ENCODE data around the gene PLIN4. TPM values are rescaled to one million over a fixed set of nuclear protein-coding genes. Genes with fewer than 3 reads are reported as not detected.
"Not testable (repeated sequence)": the region's sequence is repeated elsewhere in the genome, so short reads cannot be mapped to it uniquely, and the experiment has no call there.

Gene PLIN4
- total RNA-seq, 4 donors from 2014 or later, result 1.3 to 6.6 (median 3.7) TPM

DNA sequence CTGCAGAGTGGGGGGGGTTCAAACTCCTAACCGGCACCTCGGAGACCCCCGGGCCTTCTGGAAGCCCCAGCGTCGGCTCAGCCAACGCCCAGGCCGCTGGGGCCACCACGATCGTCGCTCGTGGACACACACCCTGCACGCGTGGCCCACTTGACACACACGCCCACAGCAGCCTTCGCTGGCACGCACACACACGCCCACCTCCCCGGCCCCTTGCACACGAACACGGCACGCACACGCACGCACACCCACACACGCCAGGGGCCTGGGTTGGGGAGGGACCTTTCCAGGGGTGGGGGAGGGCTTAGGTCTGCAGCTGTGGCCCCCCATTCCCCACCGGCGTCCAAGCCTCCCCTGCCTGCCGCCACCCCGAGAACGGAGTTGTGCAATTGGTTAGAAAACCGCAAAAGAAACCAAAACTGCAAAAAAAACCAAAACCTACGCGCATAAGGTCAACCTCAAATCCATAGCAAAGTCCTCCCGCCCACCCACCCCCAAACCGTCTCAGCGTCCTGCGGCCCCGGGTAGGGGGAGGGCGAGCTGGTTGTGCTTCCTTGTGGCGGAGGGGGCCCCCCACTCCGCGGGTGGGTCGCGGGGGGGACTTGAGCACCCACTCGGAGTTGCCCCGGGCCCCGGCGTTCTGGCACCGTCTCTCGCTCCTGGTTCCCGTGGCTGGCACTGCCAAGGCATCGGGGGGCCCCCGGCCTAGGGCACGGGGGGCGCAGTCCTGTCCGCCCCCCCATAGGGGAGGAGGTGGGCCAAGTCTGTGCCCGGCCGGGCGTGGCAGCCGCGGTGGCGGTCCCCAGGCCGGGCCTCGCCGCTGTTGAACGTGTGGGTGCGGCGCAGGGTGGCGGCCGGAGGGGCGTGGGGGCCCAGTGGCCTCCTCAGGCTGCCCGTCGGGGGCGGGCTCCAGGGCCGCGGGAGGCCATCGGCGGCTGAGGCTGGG, 24.9 kb upstream of the PLIN4 start:
- Histone ChIP-seq H3K4me3 (replicated peaks in 1 of 3) (no peak overlapping the region), H3K9me3 (no peaks in the 10 kb centered on the region), H3K36me3 (no peaks in the 10 kb centered on the region), H3K4me1 (no peaks in the 10 kb centered on the region), H3K27me3 (no peaks in the 10 kb centered on the region), H3K27ac (no peak overlapping the region)
- TF ChIP-seq, protein P1, sequence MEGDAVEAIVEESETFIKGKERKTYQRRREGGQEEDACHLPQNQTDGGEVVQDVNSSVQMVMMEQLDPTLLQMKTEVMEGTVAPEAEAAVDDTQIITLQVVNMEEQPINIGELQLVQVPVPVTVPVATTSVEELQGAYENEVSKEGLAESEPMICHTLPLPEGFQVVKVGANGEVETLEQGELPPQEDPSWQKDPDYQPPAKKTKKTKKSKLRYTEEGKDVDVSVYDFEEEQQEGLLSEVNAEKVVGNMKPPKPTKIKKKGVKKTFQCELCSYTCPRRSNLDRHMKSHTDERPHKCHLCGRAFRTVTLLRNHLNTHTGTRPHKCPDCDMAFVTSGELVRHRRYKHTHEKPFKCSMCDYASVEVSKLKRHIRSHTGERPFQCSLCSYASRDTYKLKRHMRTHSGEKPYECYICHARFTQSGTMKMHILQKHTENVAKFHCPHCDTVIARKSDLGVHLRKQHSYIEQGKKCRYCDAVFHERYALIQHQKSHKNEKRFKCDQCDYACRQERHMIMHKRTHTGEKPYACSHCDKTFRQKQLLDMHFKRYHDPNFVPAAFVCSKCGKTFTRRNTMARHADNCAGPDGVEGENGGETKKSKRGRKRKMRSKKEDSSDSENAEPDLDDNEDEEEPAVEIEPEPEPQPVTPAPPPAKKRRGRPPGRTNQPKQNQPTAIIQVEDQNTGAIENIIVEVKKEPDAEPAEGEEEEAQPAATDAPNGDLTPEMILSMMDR (IDR thresholded peaks at IDR 0.05), result no peak
- TF ChIP-seq POLR2A (IDR thresholded peaks at IDR 0.05), result no peak
- 89 to 90% methylated on average over 37 to 40 of the region's 77 CpGs for WGBS, 2 donors
- no peak for DNase-seq
- intact Hi-C loops (cut with DNase I), result no loop called here

DNA sequence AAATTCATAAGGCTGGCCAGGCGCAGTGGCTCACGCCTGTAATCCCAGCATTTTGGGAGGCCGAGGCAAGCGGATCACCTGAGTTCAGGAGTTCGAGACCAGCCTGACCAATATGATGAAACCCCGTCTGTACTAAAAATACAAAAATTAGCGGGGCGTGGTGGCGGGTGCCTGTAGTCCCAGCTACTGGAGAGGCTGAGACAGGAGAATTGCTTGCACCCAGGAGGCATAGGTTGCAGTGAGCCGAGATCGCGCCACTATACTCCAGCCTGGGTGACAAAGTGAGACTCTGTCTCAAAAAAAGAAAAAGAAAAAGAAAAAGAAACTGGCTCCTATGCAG, 23.5 kb upstream of the PLIN4 start:
- intact Hi-C loops (cut with DNase I); H3K4me1 ChIP-seq; H3K27me3 ChIP-seq; H3K27ac ChIP-seq; H3K4me3 ChIP-seq (replicated peaks in 1 of 3); H3K9me3 ChIP-seq; H3K36me3 ChIP-seq; DNase-seq: not testable (repeated sequence)
- 89% methylated on average over 12 of the region's 12 CpGs for WGBS, 2 donors

DNA sequence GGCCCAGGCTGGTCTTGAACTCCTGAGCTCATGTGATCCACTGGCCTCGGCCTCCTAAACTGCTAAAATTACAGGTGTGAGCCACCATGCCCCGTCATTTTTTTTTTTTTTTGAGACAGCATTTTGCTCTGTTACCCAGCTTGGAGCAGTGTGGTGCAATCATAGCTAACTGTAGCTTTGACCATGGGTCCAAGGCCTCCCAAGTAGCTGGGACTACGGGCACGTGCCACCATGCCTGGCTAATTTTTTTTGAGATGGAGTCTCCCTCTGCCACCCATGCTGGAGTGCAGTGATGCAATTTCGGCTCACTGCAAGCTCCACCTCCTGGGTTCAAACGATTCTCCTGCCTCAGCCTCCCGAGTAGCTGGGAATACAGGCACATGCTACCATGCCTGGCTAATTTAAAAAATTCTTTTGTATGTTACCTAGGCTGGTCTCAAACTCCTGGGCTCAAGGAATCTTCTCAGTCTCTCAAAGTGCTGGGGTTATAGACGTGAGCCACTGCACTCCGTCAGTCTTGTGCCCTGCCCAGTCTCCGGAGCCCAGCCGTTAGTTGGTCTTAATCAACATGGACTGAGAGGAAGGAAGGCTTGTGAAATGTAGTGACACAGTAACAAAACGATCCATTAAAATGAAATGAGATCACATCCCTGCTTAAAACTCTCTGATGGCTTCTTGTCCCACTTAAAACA, 23.0 kb upstream of the PLIN4 start:
- Histone ChIP-seq H3K27ac (no peak overlapping the region), H3K4me3 (replicated peaks in 1 of 3) (no peak overlapping the region), H3K36me3 (no peaks in the 10 kb centered on the region), H3K27me3 (no peaks in the 10 kb centered on the region), H3K9me3 (no peaks in the 10 kb centered on the region), H3K4me1 (no peaks in the 10 kb centered on the region)
- DNase-seq, result no peak
- TF ChIP-seq, protein P1 (IDR thresholded peaks at IDR 0.05), result no peak
- TF ChIP-seq POLR2A (IDR thresholded peaks at IDR 0.05), result no peak
- intact Hi-C loops (cut with DNase I), result no loop called here
- WGBS, 2 donors, result 78 to 83% methylated on average over 12 of the region's 12 CpGs

DNA sequence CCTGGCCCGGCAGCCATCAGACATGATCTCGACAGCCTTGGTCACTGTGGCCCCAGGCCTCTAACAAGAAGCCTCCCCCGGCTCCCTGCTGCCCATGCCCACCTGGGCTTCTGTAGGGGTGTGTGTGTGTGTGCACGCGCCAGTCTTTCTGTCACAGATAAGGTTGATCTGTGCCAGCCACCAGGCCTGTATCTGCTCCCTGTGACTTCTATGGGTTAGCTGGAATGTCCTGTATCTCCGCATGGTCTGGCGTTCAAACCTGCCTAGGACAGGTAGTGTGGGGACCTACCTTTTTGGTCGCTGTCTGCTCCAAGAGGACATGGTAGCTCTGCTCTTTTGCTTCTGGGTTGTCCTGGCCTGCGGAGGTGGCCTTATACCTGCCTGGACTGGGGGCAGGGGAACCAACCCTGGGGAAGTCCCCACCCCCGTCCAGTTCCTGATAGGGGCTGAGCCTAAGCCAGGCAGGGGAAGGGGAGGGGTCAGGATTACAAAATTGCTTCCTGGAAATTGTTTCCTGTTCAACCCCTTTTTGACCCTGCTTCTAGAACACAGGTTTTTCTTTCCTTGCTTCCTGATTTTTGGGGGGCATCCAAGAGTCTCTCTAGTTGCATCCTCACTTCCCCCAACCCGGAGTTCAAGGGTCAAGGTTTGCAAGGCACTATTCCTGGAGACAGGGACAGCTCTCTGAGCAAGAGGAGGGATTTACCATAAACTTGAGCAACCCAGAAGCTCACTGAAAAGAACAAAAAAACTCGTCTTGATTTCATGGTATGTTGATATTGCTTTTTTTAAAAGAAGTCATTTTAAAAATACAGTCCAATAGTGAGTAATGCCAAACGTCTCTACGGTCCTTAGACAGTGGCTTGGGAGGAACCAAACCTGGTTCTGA, 21.7 kb upstream of the PLIN4 start, which contains the start of gene LRG1:
Gene LRG1 (minus strand): TSS at position 344 of the 889 bp plus-strand sequence. CDS start 23 bp downstream, at position 321.
- Histone ChIP-seq H3K4me3 (replicated peaks in 1 of 3) (no peak within 1 kb of the TSS), H3K27ac (no peak within 1 kb of the TSS), H3K27me3 (no peaks in the 10 kb centered on the region), H3K36me3 (no peaks in the 10 kb centered on the region), H3K9me3 (no peaks in the 10 kb centered on the region), H3K4me1 (peaks cover 8 to 9% of the 10 kb centered on the region in 2 donors)
- 47 to 62% methylated on average over 9 to 12 of the region's 14 CpGs for WGBS, 2 donors
- peak; percentile 9 to 16 for DNase-seq
- intact Hi-C loops (cut with DNase I), result no loop called here
- TF ChIP-seq POLR2A (IDR thresholded peaks at IDR 0.05), result no peak
- TF ChIP-seq, protein P1 (IDR thresholded peaks at IDR 0.05), result no peak

DNA sequence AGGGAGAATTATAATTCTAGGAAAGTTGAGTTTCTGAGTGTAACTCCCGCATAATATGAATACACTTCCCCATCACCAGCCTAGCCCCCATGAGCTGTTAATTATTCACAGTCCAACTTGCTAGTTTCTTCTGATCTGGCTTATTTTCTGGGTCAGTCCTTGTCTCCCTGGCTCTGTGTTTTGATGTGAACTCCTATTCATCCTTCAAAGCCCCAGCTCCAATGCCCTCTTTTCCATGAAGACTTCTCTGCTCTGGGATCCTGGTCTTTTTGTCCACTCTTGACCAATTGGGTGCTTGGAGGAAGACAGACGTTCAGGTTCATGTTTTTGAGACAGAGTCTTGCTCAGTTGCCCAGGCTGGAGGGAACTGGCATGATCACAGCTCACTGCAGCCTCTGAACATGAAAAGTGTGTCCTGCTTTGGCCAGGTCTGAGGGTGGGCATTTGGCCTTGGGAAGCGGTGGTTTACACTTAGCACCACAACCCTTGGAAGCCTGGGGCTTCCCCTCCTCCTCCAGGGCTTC, 20.9 kb upstream of the PLIN4 start:
- H3K4me3 ChIP-seq (replicated peaks in 1 of 3), result no peak overlapping the region
- no peak for TF ChIP-seq POLR2A (IDR thresholded peaks at IDR 0.05)
- TF ChIP-seq, protein P1 (IDR thresholded peaks at IDR 0.05), result no peak
- intact Hi-C loops (cut with DNase I), result no loop called here
- H3K36me3 ChIP-seq, result no peaks in the 10 kb centered on the region
- H3K27ac ChIP-seq, result no peak overlapping the region
- peaks cover 8 to 9% of the 10 kb centered on the region in 2 donors for H3K4me1 ChIP-seq
- no peaks in the 10 kb centered on the region for H3K9me3 ChIP-seq
- no peaks in the 10 kb centered on the region for H3K27me3 ChIP-seq
- 81 to 88% methylated on average over 3 of the region's 3 CpGs for WGBS, 2 donors
- DNase-seq, result no peak
